ENCODE measurements around the gene LAPTM5. TPM values are rescaled to one million over a fixed set of nuclear protein-coding genes. Genes with fewer than 3 reads are reported as not detected.
A peak's percentile ranks its signal among the peaks of the same experiment; 100 is the strongest.

The LAPTM5 gene
- total RNA-seq, 6 donors from 2014 or later = 148 to 624 (median 225) TPM

GRCh38 chr1:30687886-30688285 lies 69.7 kb downstream of the LAPTM5 start:
- Histone ChIP-seq H3K27me3 (peaks cover 0 to 17% (median 8%) of the 10 kb centered on the region in 4 donors), H3K4me3 (no peak overlapping the region), H3K27ac (no peak overlapping the region), H3K4me1 (peaks cover 0 to 12% (median 5%) of the 10 kb centered on the region in 4 donors), H3K36me3 (no peaks in the 10 kb centered on the region), H3K9me3 (no peaks in the 10 kb centered on the region)
- ATAC-seq (ENCODE audit: low FRiP score in 2 of 2) = no peak
- TF ChIP-seq, protein P1, sequence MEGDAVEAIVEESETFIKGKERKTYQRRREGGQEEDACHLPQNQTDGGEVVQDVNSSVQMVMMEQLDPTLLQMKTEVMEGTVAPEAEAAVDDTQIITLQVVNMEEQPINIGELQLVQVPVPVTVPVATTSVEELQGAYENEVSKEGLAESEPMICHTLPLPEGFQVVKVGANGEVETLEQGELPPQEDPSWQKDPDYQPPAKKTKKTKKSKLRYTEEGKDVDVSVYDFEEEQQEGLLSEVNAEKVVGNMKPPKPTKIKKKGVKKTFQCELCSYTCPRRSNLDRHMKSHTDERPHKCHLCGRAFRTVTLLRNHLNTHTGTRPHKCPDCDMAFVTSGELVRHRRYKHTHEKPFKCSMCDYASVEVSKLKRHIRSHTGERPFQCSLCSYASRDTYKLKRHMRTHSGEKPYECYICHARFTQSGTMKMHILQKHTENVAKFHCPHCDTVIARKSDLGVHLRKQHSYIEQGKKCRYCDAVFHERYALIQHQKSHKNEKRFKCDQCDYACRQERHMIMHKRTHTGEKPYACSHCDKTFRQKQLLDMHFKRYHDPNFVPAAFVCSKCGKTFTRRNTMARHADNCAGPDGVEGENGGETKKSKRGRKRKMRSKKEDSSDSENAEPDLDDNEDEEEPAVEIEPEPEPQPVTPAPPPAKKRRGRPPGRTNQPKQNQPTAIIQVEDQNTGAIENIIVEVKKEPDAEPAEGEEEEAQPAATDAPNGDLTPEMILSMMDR (IDR thresholded peaks at IDR 0.05) = no peak
- TF ChIP-seq POLR2AphosphoS5 (IDR thresholded peaks at IDR 0.05) = no peak
- TF ChIP-seq EP300 (IDR thresholded peaks at IDR 0.05) = no peak
- TF ChIP-seq POLR2A (IDR thresholded peaks at IDR 0.05) = no peak
- WGBS, 2 donors = 84 to 96% methylated on average over 6 of the region's 6 CpGs
- no peak for DNase-seq

GRCh38 chr1:30686236-30686935 lies 71.2 kb downstream of the LAPTM5 start:
- DNase-seq (no peak), ATAC-seq (ENCODE audit: low FRiP score in 2 of 2) (no peak)
- H3K36me3 ChIP-seq = no peaks in the 10 kb centered on the region
- no peak for TF ChIP-seq POLR2AphosphoS5 (IDR thresholded peaks at IDR 0.05)
- TF ChIP-seq, protein P1 (IDR thresholded peaks at IDR 0.05) = no peak
- no peak for TF ChIP-seq POLR2A (IDR thresholded peaks at IDR 0.05)
- no peak for TF ChIP-seq EP300 (IDR thresholded peaks at IDR 0.05)
- no peak overlapping the region for H3K4me3 ChIP-seq
- no peak overlapping the region for H3K27ac ChIP-seq
- WGBS, 2 donors = 55 to 65% methylated on average over 10 of the region's 10 CpGs
- peaks cover 0 to 12% (median 5%) of the 10 kb centered on the region in 4 donors for H3K4me1 ChIP-seq
- no peaks in the 10 kb centered on the region for H3K9me3 ChIP-seq
- H3K27me3 ChIP-seq = peaks cover 0 to 17% (median 8%) of the 10 kb centered on the region in 4 donors

DNA sequence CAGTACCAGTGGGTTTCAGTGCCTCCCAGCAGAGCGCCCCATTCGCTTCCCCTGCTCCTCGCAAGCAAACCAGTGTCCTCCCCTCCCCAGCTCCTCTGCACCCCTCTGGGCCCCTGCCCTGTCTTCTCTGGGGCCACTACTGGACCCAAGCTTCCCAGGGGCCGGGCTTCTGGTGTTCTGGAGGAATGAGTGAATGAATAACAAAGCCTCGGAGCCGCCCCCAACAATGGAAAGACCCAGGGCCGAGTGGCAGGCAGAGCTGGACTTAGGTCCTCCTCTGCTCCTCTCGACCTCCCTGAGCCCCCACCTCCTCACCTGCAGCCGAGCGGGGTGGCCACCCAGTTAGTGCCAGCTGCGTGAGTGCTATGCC lies 71.8 kb downstream of the LAPTM5 start:
- DNase-seq (no peak), ATAC-seq (ENCODE audit: low FRiP score in 2 of 2) (no peak)
- Histone ChIP-seq H3K4me1 (peaks cover 0 to 12% (median 5%) of the 10 kb centered on the region in 4 donors), H3K9me3 (no peaks in the 10 kb centered on the region), H3K27ac (no peak overlapping the region), H3K27me3 (peaks cover 0 to 17% (median 8%) of the 10 kb centered on the region in 4 donors), H3K36me3 (no peaks in the 10 kb centered on the region), H3K4me3 (peak overlapping the region in 2 of 4 donors; percentile 31 to 37)
- TF ChIP-seq EP300 (IDR thresholded peaks at IDR 0.05) (no peak), POLR2AphosphoS5 (IDR thresholded peaks at IDR 0.05) (no peak), POLR2A (IDR thresholded peaks at IDR 0.05) (no peak)
- TF ChIP-seq, protein P1 (IDR thresholded peaks at IDR 0.05) = no peak
- WGBS, 2 donors = 41 to 55% methylated on average over 8 to 11 of the region's 11 CpGs

- Histone ChIP-seq H3K4me1 (peaks cover 0 to 12% (median 5%) of the 10 kb centered on the region in 4 donors), H3K27ac (no peak overlapping the region), H3K9me3 (peaks cover 0 to 2% (median 0%) of the 10 kb centered on the region in 4 donors), H3K4me3 (peak overlapping the region in 3 of 4 donors; percentile 12 to 37 (median 31)), H3K36me3 (no peaks in the 10 kb centered on the region), H3K27me3 (peaks cover 0 to 17% (median 8%) of the 10 kb centered on the region in 4 donors)
- ATAC-seq (ENCODE audit: low FRiP score in 2 of 2) = peak; percentile 45 to 78
- DNase-seq = peak; percentile 85 to 86
- 12 to 18% methylated on average over 16 to 39 of the region's 56 CpGs for WGBS, 2 donors
- TF ChIP-seq POLR2AphosphoS5 (IDR thresholded peaks at IDR 0.05) (no peak), EP300 (IDR thresholded peaks at IDR 0.05) (no peak), POLR2A (IDR thresholded peaks at IDR 0.05) (peak in 1 of 4 donors; percentile 36)
- TF ChIP-seq, protein P1 (IDR thresholded peaks at IDR 0.05) = no peak
Observed at GRCh38 chr1:30684881-30685795, 72.4 kb downstream of the LAPTM5 start.

Data from upper lobe of left lung (tissue), 6 donors.